Body of pancreas (tissue), 4 donors: ENCODE measurements around the gene THOC1. TPM values are rescaled to one million over a fixed set of nuclear protein-coding genes. Genes with fewer than 3 reads are reported as not detected.

Experiments used
- ATAC-seq: fragments of 150-250 bp; one replicate; pipeline ENCODE4 v1.9.1; 2016
- DNase-seq, 4 donors: peaks; one replicate each; pipeline ENCODE4 v3.0.0-alpha.2; 2019
- H3K27ac ChIP-seq, 4 donors: fragments of 200-600 bp; sonication (generic); 1 replicate in 3 of 4; 2 replicates in 1 of 4; pipeline versions ENCODE4 v1.5.1 to v1.6.1; 2016 to 2019; ENCODE audit warnings: mild to moderate bottlenecking in 1 of 4, mixed read lengths in 1 of 4, moderate library complexity in 1 of 4
- H3K27me3 ChIP-seq, 2 donors: fragments of 200-600 bp; sonication (generic); one replicate each; pipeline ENCODE4 v1.6.0; 2016; ENCODE audit warnings: mild to moderate bottlenecking in 1 of 2
- H3K36me3 ChIP-seq, 2 donors: fragments of 200-600 bp; sonication (generic); replicated peaks in 1 of 2; 2 replicates each; pipeline ENCODE4 v1.5.1; 2016; ENCODE audit warnings: low read depth in 2 of 2; ENCODE audit not compliant: insufficient read depth in 1 of 2
- H3K4me1 ChIP-seq: fragments of 200-600 bp; sonication (generic); one replicate; pipeline ENCODE4 v1.6.0; 2016
- H3K4me3 ChIP-seq, 2 donors: fragments of 200-600 bp; sonication (generic); 1 replicate in 1 of 2; 2 replicates in 1 of 2; pipeline ENCODE4 v1.5.1; 2016 to 2019
- H3K9me3 ChIP-seq, 3 donors: fragments of 200-600 bp; sonication (generic); 1 replicate in 2 of 3; 2 replicates in 1 of 3; pipeline ENCODE4 v1.5.1; 2016
- CTCF ChIP-seq, 7 experiments: fragments of 450-650 bp in 4 of 7; fragments of 200-600 bp in 3 of 7; sonication (generic) in 3 of 7; IDR thresholded peaks; one replicate each; pipeline ENCODE4 v1.5.1; 2016 to 2019; ENCODE audit warnings: antibody characterized with exemption in 7 of 7
- POLR2A ChIP-seq, 3 donors: fragments of 450-650 bp; IDR thresholded peaks; one replicate each; pipeline ENCODE4 v1.6.1; 2016; ENCODE audit warnings: antibody characterized with exemption in 3 of 3, mild to moderate bottlenecking in 2 of 3
- WGBS, 2 donors: methylation state at CpG; one replicate each; pipeline ENCODE4 v1.1.5; 2017; 5-methylcytosine and 5-hydroxymethylcytosine counted together
- intact Hi-C: fragments of 100-400 bp; cut with DNase I; formaldehyde crosslinking; loops from one replicate; pipeline ENCODE4 v1.15.1; 2023
- total RNA-seq, 2 donors: library from RNA; depleted of rRNA; stranded (reverse); fragments of >200 nt; gene quantifications; one replicate each; pipeline ENCODE4 v1.1.0, GENCODE V29; 2016

Gene THOC1
- total RNA-seq, 2 donors from 2014 or later: 21.8 to 36.6 TPM

- no peak for TF ChIP-seq POLR2A (IDR thresholded peaks at IDR 0.05)
- ATAC-seq (no peak), DNase-seq (no peak)
- H3K9me3 ChIP-seq: no peaks in the 10 kb centered on the region
- no peaks in the 10 kb centered on the region for H3K4me1 ChIP-seq
- no peaks in the 10 kb centered on the region for H3K27me3 ChIP-seq
- H3K36me3 ChIP-seq: peaks cover 0 to 30% of the 10 kb centered on the region in 2 donors
- WGBS, 2 donors: 88 to 89% methylated on average over 4 of the region's 4 CpGs
- no peak overlapping the region for H3K27ac ChIP-seq
- intact Hi-C loops: no loop called here
- no peak overlapping the region for H3K4me3 ChIP-seq
These were observed 12.7 kb downstream of the THOC1 start for GRCh38 chr18:255171-255570.

- H3K4me1 ChIP-seq: no peaks in the 10 kb centered on the region
- ATAC-seq: no peak
- WGBS, 2 donors: 80 to 96% methylated on average over 1 of the region's 1 CpG
- H3K27me3 ChIP-seq: no peaks in the 10 kb centered on the region
- H3K4me3 ChIP-seq: no peak overlapping the region
- no peak overlapping the region for H3K27ac ChIP-seq
- intact Hi-C loops: no loop called here
- no peaks in the 10 kb centered on the region for H3K9me3 ChIP-seq
- peaks cover 0 to 25% of the 10 kb centered on the region in 2 donors for H3K36me3 ChIP-seq
- TF ChIP-seq CTCF (IDR thresholded peaks at IDR 0.05) (no peak), POLR2A (IDR thresholded peaks at IDR 0.05) (no peak)
- DNase-seq: no peak
These were observed 14.7 kb downstream of the THOC1 start for GRCh38 chr18:253121-253520.

GRCh38 chr18:251572-251971, 16.3 kb downstream of the THOC1 start:
- DNase-seq (no peak), ATAC-seq (no peak)
- no peaks in the 10 kb centered on the region for H3K9me3 ChIP-seq
- TF ChIP-seq CTCF (IDR thresholded peaks at IDR 0.05): no peak
- TF ChIP-seq POLR2A (IDR thresholded peaks at IDR 0.05): no peak
- H3K27me3 ChIP-seq: no peaks in the 10 kb centered on the region
- 91 to 98% methylated on average over 5 of the region's 5 CpGs for WGBS, 2 donors
- no peak overlapping the region for H3K27ac ChIP-seq
- no peaks in the 10 kb centered on the region for H3K4me1 ChIP-seq
- H3K4me3 ChIP-seq: no peak overlapping the region
- peaks cover 0 to 26% of the 10 kb centered on the region in 2 donors for H3K36me3 ChIP-seq
- intact Hi-C loops: no loop called here

DNA sequence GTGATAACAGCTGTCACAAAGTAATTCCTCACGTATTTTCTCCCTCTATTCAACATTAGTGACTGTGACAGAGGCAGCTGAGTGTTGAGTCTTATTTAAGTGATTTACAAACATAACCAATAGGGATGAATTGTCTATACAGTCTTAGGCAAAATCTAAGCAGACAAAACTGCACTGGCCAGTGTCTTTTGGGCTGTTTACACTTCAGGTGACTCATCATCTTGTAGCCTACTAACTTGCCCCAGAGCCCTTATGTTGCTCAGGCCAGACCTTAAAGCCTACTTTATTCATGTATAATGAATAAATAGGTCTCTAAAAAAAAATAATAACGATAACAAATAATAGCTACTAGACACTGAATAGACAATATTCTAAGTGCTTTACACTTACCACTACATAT, 17.2 kb downstream of the THOC1 start:
- Histone ChIP-seq H3K36me3 (peaks cover 0 to 30% of the 10 kb centered on the region in 2 donors), H3K4me3 (no peak overlapping the region), H3K9me3 (no peaks in the 10 kb centered on the region), H3K4me1 (no peaks in the 10 kb centered on the region), H3K27me3 (no peaks in the 10 kb centered on the region), H3K27ac (no peak overlapping the region)
- ATAC-seq (no peak), DNase-seq (no peak)
- no peak for TF ChIP-seq CTCF (IDR thresholded peaks at IDR 0.05)
- TF ChIP-seq POLR2A (IDR thresholded peaks at IDR 0.05): no peak
- WGBS, 2 donors: 88 to 94% methylated on average over 2 of the region's 2 CpGs
- intact Hi-C loops: no loop called here

GRCh38 chr18:248053-248452, 19.8 kb downstream of the THOC1 start:
- no peak overlapping the region for H3K4me3 ChIP-seq
- H3K9me3 ChIP-seq: no peaks in the 10 kb centered on the region
- no peak for TF ChIP-seq CTCF (IDR thresholded peaks at IDR 0.05)
- TF ChIP-seq POLR2A (IDR thresholded peaks at IDR 0.05): no peak
- intact Hi-C loops: no loop called here
- ATAC-seq: no peak
- DNase-seq: no peak
- no peaks in the 10 kb centered on the region for H3K4me1 ChIP-seq
- H3K27me3 ChIP-seq: no peaks in the 10 kb centered on the region
- no peak overlapping the region for H3K27ac ChIP-seq
- WGBS, 2 donors: 90 to 91% methylated on average over 4 of the region's 4 CpGs
- peaks cover 0 to 24% of the 10 kb centered on the region in 2 donors for H3K36me3 ChIP-seq
